HUES6 (cell line): ENCODE measurements around the gene SPATA32.

Source experiments
- H3K27ac ChIP-seq: 2 replicates; pipeline ENCODE4 v1.7.0; 2013; ENCODE audit warnings: low read depth, mild to moderate bottlenecking, low read length, inconsistent platforms
- H3K27me3 ChIP-seq: 2 replicates; pipeline ENCODE4 v1.6.1; 2013; ENCODE audit warnings: low read length; ENCODE audit not compliant: control insufficient read depth, insufficient read depth
- H3K36me3 ChIP-seq: 2 replicates; pipeline ENCODE4 v1.6.1; 2013; ENCODE audit warnings: low read length; ENCODE audit not compliant: control insufficient read depth, insufficient read depth
- H3K4me1 ChIP-seq: 2 replicates; pipeline ENCODE4 v1.6.1; 2013; ENCODE audit warnings: low read length; ENCODE audit not compliant: control insufficient read depth, insufficient read depth
- H3K4me3 ChIP-seq: 2 replicates; pipeline ENCODE4 v1.5.1; 2013; ENCODE audit warnings: low read depth, low read length
- H3K9ac ChIP-seq: one replicate; pipeline ENCODE4 v1.6.1; 2013; ENCODE audit warnings: mild to moderate bottlenecking, low read length
- H3K9me3 ChIP-seq: 2 replicates; pipeline ENCODE4 v1.6.1; 2013; ENCODE audit warnings: low read depth, low read length; ENCODE audit not compliant: control insufficient read depth, insufficient read depth

The SPATA32 gene

DNA sequence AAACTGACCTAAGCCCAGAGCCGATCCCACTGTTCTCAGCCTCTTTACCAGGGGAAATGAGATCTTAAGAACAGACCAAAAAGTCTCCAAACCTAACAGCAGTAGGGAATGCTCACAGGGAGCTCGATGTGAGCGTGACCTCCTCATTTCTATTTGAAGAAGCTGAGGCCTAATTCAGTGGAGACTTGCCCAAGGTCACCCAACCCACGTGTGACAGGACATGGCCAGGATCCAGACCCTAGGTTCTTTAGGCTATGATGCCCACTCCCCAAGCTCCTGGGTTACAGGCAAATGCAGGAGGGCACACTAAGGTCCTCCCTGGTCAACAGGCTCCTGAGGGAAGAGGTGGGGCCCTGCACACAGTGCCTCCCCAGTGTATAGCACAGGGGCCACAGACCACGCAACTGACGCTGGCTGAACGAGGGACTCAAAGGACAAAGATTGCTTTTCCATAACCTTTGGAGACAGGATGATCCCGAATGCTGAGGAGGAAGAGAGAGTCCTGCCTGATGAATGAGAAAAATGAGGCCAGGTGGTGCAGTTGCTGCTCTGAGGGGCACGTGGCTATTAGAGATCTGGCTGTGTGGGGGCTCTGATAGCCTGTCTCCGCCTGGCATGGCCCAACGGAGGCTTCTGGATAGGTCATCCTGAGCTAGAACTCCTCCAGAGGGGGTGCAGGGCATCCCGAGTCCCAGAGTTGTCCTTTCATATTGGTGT lies 31.0 kb upstream of the SPATA32 start:
- Histone ChIP-seq H3K27me3 (no peaks in the 10 kb centered on the region), H3K4me3 (no peak overlapping the region), H3K36me3 (peaks cover 27% of the 10 kb centered on the region), H3K27ac (0 out of 2 replicates have a peak overlapping the region, but pooled peaks have one; percentile 28), H3K9ac (no peak overlapping the region), H3K9me3 (no peaks in the 10 kb centered on the region), H3K4me1 (peaks cover 17% of the 10 kb centered on the region; the same call in 1 of the 2 replicates)

DNA sequence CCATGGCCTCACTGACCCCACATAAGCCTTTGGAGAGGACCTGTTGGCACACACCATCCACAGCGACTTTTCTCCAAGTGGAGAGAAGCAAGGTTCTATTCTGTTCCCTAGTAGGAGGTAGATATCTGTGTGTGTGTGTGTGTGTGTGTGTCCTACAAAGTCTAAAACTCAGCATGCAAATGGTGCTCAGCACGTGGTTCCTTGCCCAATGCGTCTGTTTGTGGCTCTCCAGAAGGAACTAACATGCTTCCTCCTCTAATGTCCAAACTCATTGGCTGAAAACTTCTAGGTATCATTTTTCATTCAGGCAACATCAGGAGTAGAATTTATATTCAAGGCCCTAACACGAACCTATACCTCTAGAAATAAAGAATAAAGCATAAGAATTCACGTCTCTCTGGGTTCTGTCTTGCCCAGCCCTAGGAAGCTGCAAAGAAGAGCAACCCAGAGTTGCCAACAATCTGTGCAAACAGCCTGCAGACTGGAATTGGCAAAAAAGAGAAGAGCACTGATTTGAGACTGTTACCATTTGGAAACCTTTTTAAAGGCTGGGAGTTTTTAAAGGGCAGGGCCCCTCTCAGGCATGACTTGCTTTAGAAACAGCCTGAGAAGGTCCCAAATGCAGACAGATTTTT lies 29.4 kb upstream of the SPATA32 start:
- no peaks in the 10 kb centered on the region for H3K27me3 ChIP-seq
- no peak overlapping the region for H3K27ac ChIP-seq
- no peaks in the 10 kb centered on the region for H3K9me3 ChIP-seq
- no peak overlapping the region for H3K9ac ChIP-seq
- peaks cover 41% of the 10 kb centered on the region for H3K36me3 ChIP-seq
- H3K4me1 ChIP-seq = peaks cover 17% of the 10 kb centered on the region; the same call in 1 of the 2 replicates
- H3K4me3 ChIP-seq = no peak overlapping the region

- Histone ChIP-seq H3K4me1 (peaks cover 17% of the 10 kb centered on the region; the same call in 1 of the 2 replicates), H3K36me3 (peaks cover 46% of the 10 kb centered on the region), H3K27ac (no peak overlapping the region)
Observed at GRCh38 chr17:45290269-45290765, 28.4 kb upstream of the SPATA32 start.

GRCh38 chr17:45289301-45290268 lies 27.7 kb upstream of the SPATA32 start:
- peaks cover 52% of the 10 kb centered on the region for H3K36me3 ChIP-seq
- H3K9me3 ChIP-seq = no peaks in the 10 kb centered on the region
- H3K27ac ChIP-seq = no peak overlapping the region
- H3K9ac ChIP-seq = no peak overlapping the region
- no peak overlapping the region for H3K4me3 ChIP-seq
- H3K27me3 ChIP-seq = no peaks in the 10 kb centered on the region
- peaks cover 17% of the 10 kb centered on the region; the same call in 1 of the 2 replicates for H3K4me1 ChIP-seq

More at GRCh38 chr17:45290269-45290765, 28.4 kb upstream of the SPATA32 start:
- H3K27me3 ChIP-seq = no peaks in the 10 kb centered on the region
- no peaks in the 10 kb centered on the region for H3K9me3 ChIP-seq
- H3K4me3 ChIP-seq = no peak overlapping the region
- H3K9ac ChIP-seq = no peak overlapping the region

DNA sequence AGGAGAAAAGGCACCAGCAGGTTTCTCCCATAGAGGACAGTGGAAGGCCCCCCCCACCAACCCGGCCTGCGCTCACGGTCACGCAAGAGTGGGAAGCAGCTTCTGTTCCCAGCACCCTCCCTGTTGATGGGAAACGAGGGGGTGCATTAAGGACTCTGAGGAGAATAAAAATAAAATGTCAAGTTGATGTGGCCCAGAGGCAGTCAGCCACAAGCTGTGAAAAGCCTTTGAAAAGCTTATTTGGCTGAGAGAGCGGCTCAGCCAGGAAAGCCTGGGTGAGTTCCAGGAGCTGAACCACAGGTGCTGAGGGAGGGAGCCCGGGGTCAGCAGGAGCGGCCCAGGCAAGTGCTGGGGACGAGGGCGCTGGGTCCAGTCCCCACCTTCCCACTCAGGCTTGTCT lies 26.9 kb upstream of the SPATA32 start:
- Histone ChIP-seq H3K27me3 (no peaks in the 10 kb centered on the region), H3K4me3 (no peak overlapping the region), H3K9me3 (no peaks in the 10 kb centered on the region), H3K4me1 (peaks cover 11% of the 10 kb centered on the region; the same call in 1 of the 2 replicates), H3K36me3 (peaks cover 60% of the 10 kb centered on the region), H3K9ac (no peak overlapping the region), H3K27ac (no peak overlapping the region)

DNA sequence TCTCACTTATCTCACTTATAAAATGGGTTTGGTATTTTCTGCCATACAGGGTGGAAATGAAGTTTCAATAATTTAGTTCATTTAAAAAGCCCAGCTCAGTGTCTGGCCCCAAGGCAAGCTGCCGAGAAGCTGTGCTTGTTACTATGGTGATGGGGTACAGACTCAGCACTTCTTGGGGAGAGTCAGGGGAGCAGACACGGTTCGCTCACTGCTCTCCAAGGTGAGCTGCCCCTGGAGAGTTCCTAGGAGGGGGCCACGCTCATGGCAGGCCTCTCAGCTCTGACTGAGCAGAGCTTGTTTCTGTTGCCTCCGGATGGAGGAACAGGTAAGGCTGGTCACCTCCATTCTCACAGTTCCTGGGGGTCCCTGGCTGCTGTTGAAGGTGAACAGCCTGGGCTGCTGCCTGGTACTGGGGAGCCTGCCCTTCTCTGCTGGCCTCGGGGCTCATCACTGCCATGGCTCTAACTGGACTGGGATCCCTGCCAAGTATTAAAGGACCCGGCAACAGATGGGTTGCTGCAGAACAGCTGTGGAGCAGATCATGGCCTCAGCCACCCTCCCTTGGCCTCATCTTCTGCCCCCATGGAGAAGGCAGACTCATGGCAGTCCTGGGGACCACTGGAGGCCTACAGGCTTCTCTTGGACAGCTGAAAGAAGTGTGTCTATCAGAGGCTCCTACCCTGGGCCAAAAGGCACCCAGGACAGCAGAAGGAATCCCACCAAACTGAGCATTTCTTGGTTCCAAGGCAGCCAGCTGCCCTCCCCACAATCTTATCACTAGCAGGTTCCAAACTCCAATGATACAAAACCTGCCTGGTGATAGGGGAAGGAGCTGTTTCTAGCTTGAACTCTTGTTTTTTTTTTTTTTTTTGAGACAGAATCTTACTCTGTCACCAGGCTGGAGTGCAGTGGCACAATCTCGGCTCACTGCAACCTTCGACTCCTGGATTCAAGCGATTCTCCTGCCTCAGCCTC lies 25.9 kb upstream of the SPATA32 start:
- no peak overlapping the region for H3K4me3 ChIP-seq
- H3K9ac ChIP-seq = no peak overlapping the region
- no peaks in the 10 kb centered on the region for H3K27me3 ChIP-seq
- no peaks in the 10 kb centered on the region for H3K9me3 ChIP-seq
- H3K36me3 ChIP-seq = peaks cover 70% of the 10 kb centered on the region
- no peak overlapping the region for H3K27ac ChIP-seq
- peaks cover under 1% of the 10 kb centered on the region; the same call in 1 of the 2 replicates for H3K4me1 ChIP-seq

- H3K27ac ChIP-seq = no peak overlapping the region
- H3K4me1 ChIP-seq = no peaks in the 10 kb centered on the region; the same call in 1 of the 2 replicates
- no peaks in the 10 kb centered on the region for H3K9me3 ChIP-seq
- no peak overlapping the region for H3K9ac ChIP-seq
- H3K4me3 ChIP-seq = no peak overlapping the region
- H3K36me3 ChIP-seq = peaks cover 78% of the 10 kb centered on the region
- no peaks in the 10 kb centered on the region for H3K27me3 ChIP-seq
Observed at GRCh38 chr17:45286286-45286685, 24.4 kb upstream of the SPATA32 start.

GRCh38 chr17:45284176-45285140 lies 22.6 kb upstream of the SPATA32 start:
- H3K27ac ChIP-seq = 0 out of 2 replicates have a peak overlapping the region, but pooled peaks have one; percentile 30
- H3K27me3 ChIP-seq = no peaks in the 10 kb centered on the region
- H3K36me3 ChIP-seq = peaks cover 72% of the 10 kb centered on the region
- H3K9ac ChIP-seq = no peak overlapping the region
- no peaks in the 10 kb centered on the region for H3K9me3 ChIP-seq
- no peaks in the 10 kb centered on the region; the same call in 1 of the 2 replicates for H3K4me1 ChIP-seq
- H3K4me3 ChIP-seq = no peak overlapping the region

- H3K9me3 ChIP-seq = no peaks in the 10 kb centered on the region
- no peak overlapping the region for H3K9ac ChIP-seq
- no peaks in the 10 kb centered on the region for H3K27me3 ChIP-seq
- no peaks in the 10 kb centered on the region; the same call in 1 of the 2 replicates for H3K4me1 ChIP-seq
- no peak overlapping the region for H3K4me3 ChIP-seq
- no peak overlapping the region for H3K27ac ChIP-seq
- peaks cover 66% of the 10 kb centered on the region for H3K36me3 ChIP-seq
Observed at GRCh38 chr17:45283711-45284110, 21.8 kb upstream of the SPATA32 start.
